ENCODE results near the gene GALNT4.

Gene GALNT4

DNA sequence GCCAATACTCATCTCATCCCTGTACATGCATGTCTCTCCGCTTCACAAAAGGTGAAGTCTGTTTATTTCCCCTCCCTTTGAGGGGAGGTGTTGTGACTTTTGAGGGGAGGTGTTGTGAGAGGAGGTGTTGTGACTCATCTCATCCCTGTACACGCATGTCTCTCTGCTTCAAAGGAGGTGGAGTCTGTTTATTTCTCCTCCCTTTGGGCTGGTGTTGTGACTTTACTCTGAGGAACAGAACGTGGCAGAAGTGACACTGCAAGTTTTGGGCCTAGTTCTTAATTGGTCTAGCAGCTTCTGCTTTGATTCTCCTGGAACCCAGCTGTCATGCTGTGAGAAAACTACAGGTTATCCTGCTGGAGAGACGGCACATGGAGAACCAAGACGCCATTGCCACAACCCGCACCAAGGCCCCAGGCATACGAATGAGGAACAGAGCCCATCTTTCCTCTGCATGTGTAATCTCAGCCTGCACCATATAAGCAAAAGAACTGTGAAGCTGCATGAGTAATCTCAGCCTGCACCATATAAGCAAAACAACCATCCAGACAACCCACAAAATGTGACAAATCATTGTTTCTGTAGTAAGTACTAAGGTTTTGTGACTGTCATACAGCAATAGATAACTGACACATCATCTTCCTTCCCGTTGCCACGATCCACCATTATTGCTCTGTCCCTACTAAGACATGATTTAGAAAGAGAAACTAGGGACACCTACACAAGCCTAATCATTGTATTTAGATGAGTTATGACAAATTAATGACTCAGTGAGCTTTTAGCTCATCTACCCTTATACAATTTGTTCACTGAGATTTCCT is 30.0 kb downstream of the GALNT4 start:
- H3K4me3 Mint-ChIP-seq = peak overlapping the region; percentile 25
- no peaks in the 10 kb centered on the region for H3K9me3 Mint-ChIP-seq
- H3K27me3 Mint-ChIP-seq (ENCODE audit: low read depth) = no peaks in the 10 kb centered on the region
- H3K4me1 Mint-ChIP-seq (ENCODE audit: low read depth) = peaks cover 19% of the 10 kb centered on the region
- H3K27ac Mint-ChIP-seq = peak overlapping the region; percentile 80
- H3K36me3 Mint-ChIP-seq (ENCODE audit: low read depth) = peaks cover 28% of the 10 kb centered on the region
- peak; percentile 72 for DNase-seq (ENCODE audit: low spot score)

DNA sequence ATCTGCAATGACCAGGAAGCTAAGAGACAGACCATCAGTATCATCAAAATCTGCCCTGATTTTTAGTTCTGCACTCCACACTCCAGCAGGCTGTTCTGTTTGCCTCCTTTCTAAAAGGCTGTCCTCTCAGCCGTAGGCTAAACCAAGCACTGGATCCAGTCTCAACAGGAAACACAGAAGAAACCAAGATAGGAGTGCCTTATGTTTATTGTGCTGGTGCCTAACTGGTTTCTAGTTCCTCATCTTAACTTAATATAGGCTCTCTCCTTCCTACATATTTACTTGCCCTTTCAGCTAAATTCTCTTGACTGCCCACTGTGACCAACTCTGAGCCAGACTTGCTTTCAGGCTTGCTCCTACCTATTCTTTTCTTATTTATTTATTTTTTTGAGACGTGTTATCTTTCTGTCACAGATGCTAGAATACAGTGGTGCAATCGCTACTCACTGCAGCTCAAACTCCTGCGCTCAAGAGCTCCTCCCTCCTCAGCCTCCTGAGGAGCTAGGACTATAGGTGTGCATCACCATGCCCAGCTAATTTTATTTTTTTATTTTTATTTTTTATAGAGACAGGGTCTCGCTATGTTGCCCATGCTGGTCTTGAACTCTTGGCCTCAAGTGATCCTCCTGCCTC is 30.8 kb downstream of the GALNT4 start:
- H3K27ac Mint-ChIP-seq = peak overlapping the region; percentile 80
- H3K4me3 Mint-ChIP-seq = no peak overlapping the region
- no peaks in the 10 kb centered on the region for H3K27me3 Mint-ChIP-seq (ENCODE audit: low read depth)
- DNase-seq (ENCODE audit: low spot score) = no peak
- no peaks in the 10 kb centered on the region for H3K9me3 Mint-ChIP-seq
- peaks cover 26% of the 10 kb centered on the region for H3K36me3 Mint-ChIP-seq (ENCODE audit: low read depth)
- peaks cover 19% of the 10 kb centered on the region for H3K4me1 Mint-ChIP-seq (ENCODE audit: low read depth)

DNA sequence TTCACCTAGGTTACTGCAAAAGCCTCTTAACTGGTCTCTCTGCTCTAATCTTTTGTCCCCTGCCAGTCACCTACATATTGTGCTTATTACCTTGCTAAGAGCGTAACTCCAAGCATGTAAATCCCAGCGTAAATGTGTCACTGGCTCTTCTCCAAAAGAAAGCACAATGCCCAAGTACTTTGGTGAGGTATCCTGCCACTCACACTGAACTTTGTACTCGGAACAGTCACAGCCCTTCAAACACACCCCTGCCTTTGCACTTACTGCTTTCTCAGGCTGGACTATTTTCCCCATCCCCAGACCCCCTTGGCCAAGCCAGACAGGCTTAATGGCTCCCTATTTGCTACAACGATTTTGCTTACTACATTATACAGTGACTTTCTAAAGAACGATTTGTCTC is 31.7 kb downstream of the GALNT4 start:
- no peak overlapping the region for H3K4me3 Mint-ChIP-seq
- peaks cover 28% of the 10 kb centered on the region for H3K36me3 Mint-ChIP-seq (ENCODE audit: low read depth)
- H3K27ac Mint-ChIP-seq = no peak overlapping the region
- no peaks in the 10 kb centered on the region for H3K9me3 Mint-ChIP-seq
- no peak for DNase-seq (ENCODE audit: low spot score)
- no peaks in the 10 kb centered on the region for H3K27me3 Mint-ChIP-seq (ENCODE audit: low read depth)
- H3K4me1 Mint-ChIP-seq (ENCODE audit: low read depth) = peaks cover 19% of the 10 kb centered on the region

DNA sequence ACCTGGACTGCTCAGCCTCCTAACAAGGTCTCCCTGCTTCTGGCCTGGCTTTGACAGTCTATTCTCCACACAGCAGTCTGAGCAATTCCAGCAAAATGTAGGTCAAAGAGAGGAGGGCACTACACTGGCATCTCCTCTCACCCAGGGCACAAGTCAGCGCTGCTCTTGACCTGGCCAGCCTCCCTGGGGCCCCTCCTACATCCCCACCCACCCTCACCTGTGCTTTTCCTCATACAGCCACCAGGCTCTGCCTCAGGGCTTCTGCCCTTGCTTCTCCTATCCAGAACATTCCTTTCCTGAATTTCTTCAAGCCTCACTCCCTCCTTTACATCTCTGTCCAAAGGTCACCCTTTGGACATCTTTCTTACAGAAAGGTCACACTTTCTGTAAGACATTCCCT is 33.7 kb downstream of the GALNT4 start:
- no peak for DNase-seq (ENCODE audit: low spot score)
- Mint-ChIP-seq H3K36me3 (ENCODE audit: low read depth) (peaks cover 39% of the 10 kb centered on the region), H3K4me1 (ENCODE audit: low read depth) (peaks cover 19% of the 10 kb centered on the region), H3K27me3 (ENCODE audit: low read depth) (no peaks in the 10 kb centered on the region), H3K9me3 (no peaks in the 10 kb centered on the region), H3K4me3 (no peak overlapping the region), H3K27ac (no peak overlapping the region)

DNA sequence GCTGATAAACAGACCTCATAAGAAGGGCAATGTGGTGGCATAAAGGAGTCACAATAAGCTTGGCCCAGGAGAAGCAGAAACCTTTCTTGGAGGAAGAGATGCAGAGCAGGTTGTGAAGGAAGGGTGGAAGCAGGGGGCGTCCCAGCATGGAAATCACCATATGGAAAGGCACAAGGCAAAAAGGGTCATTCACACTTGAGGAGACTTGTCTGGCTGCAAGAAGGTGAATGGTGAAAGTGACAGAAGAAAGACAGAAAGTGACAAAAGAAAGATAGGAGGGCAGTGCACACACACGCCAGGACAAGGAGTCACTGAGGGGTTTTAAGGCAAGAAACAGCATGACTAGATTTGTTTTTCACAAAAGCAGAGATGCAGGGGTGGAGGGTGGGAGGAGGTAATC is 38.3 kb downstream of the GALNT4 start:
- no peaks in the 10 kb centered on the region for H3K27me3 Mint-ChIP-seq (ENCODE audit: low read depth)
- H3K4me3 Mint-ChIP-seq = no peak overlapping the region
- peaks cover 40% of the 10 kb centered on the region for H3K36me3 Mint-ChIP-seq (ENCODE audit: low read depth)
- H3K27ac Mint-ChIP-seq = peak overlapping the region; percentile 3
- no peaks in the 10 kb centered on the region for H3K4me1 Mint-ChIP-seq (ENCODE audit: low read depth)
- no peak for DNase-seq (ENCODE audit: low spot score)
- H3K9me3 Mint-ChIP-seq = no peaks in the 10 kb centered on the region

DNA sequence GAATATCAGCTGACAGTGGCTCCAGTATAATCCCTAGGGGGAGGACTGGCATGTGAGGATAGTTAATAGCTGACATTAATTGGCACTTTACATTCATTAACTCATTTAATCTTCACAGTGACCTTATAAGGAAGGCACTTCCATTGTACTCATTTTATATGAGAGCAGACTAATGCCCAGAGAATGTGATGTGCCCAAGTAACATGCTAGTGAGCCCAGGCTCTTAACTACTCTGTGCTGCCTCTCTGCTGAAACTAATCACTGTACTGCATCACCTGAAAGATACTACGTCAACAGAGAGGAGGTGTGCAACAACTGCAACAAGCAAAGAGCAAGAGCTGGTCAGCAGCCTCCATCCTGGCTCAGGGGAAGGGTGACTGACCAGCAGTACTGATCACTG is 40.1 kb downstream of the GALNT4 start:
- H3K36me3 Mint-ChIP-seq (ENCODE audit: low read depth) = peaks cover 40% of the 10 kb centered on the region

DNA sequence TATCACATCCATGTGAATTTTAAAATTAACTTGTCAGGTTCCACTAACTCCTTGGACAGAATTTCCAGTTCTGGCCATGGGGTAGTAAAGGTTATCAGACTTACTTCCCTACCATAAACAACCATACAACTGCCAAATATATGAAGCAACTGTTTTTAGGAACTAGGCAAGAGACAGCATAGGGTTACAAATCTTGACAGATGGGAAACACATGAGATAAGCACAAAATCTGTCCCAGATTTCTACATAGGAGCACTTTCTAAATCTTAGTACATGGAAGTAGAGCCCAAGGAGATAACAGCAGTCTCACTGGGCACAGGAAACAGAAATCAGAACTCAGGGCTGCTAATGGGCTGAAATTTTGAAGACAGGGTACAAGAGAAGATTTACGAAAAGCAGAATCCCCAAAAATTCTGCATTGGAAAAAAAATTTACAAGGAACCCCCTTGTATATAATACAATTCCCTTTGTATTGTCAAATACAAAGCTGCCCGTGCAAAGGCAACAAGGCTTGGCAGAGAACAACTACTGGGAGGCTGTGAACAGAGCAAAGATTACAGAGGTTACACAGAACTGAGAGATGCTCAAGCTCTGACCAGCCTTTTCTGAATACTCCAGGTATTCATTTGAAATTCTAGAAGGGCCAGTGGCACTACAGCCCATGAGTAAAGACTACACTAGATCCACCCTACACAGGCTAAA is 43.2 kb downstream of the GALNT4 start:
- Mint-ChIP-seq H3K9me3 (no peaks in the 10 kb centered on the region), H3K4me1 (ENCODE audit: low read depth) (peaks cover 13% of the 10 kb centered on the region), H3K4me3 (no peak overlapping the region), H3K27ac (no peak overlapping the region), H3K36me3 (ENCODE audit: low read depth) (peaks cover 32% of the 10 kb centered on the region), H3K27me3 (ENCODE audit: low read depth) (no peaks in the 10 kb centered on the region)
- no peak for DNase-seq (ENCODE audit: low spot score)

More for the DNA sequence above, 40.1 kb downstream of the GALNT4 start:
- DNase-seq (ENCODE audit: low spot score) = no peak
- H3K4me1 Mint-ChIP-seq (ENCODE audit: low read depth) = no peaks in the 10 kb centered on the region
- no peaks in the 10 kb centered on the region for H3K9me3 Mint-ChIP-seq
- H3K27me3 Mint-ChIP-seq (ENCODE audit: low read depth) = no peaks in the 10 kb centered on the region
- H3K27ac Mint-ChIP-seq = no peak overlapping the region
- no peak overlapping the region for H3K4me3 Mint-ChIP-seq

DNA sequence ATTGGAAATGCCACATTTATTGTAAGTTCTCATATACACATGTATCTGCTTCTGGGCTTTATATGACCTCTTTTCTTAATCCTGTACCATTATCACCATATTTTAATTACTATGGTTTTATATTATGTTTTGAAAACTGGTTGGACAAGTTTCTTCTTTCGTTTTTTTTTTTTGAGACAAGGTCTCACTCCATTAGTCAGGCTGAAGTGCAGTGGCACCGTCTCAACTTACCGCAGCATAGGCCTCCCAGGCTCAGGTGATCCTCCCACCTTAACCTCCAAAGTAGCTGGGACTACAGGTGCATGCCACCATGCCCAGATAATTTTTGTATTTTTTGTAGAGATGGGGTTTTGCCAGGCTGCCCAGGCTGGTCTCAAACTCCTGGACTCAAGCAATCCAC is 44.6 kb downstream of the GALNT4 start:
- H3K36me3 Mint-ChIP-seq (ENCODE audit: low read depth) = peaks cover 22% of the 10 kb centered on the region
- DNase-seq (ENCODE audit: low spot score) = no peak
- no peaks in the 10 kb centered on the region for H3K27me3 Mint-ChIP-seq (ENCODE audit: low read depth)
- no peaks in the 10 kb centered on the region for H3K9me3 Mint-ChIP-seq
- peaks cover 19% of the 10 kb centered on the region for H3K4me1 Mint-ChIP-seq (ENCODE audit: low read depth)
- no peak overlapping the region for H3K27ac Mint-ChIP-seq
- no peak overlapping the region for H3K4me3 Mint-ChIP-seq

DNA sequence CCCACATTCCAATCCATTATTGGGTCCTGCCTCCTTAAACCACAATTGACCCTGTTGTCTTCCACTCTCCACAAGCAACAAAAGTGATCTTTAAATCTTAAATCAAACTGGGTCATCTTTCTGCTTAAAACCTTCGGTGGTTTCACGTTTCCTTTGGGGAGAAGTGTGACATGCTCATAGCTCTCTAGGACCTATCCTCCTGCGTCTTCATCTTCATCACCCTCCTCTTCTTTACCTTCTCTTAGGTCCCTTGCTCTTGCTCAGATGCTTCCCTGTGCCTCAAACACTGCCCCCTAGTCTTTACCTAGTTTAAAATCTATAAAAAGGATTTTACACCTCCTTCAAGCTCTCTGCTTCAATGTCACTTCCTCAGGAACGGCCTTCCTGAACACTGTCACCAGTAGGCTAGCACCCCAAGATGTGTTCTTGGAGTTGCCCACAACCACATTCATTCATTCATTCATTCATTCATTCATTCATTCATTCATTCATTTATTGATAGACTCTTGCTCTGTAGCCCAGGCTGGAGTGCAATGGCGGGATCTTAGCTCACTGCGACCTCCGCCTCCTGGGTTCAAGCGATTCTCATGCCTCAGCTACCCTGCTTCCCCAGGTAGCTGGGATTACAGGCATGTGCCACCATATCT is 46.8 kb downstream of the GALNT4 start:
- Mint-ChIP-seq H3K9me3 (no peaks in the 10 kb centered on the region), H3K36me3 (ENCODE audit: low read depth) (peaks cover 19% of the 10 kb centered on the region), H3K27ac (peak overlapping the region; percentile 27), H3K4me3 (peak overlapping the region; percentile 7), H3K4me1 (ENCODE audit: low read depth) (peaks cover 29% of the 10 kb centered on the region), H3K27me3 (ENCODE audit: low read depth) (no peaks in the 10 kb centered on the region)
- DNase-seq (ENCODE audit: low spot score) = no peak

DNA sequence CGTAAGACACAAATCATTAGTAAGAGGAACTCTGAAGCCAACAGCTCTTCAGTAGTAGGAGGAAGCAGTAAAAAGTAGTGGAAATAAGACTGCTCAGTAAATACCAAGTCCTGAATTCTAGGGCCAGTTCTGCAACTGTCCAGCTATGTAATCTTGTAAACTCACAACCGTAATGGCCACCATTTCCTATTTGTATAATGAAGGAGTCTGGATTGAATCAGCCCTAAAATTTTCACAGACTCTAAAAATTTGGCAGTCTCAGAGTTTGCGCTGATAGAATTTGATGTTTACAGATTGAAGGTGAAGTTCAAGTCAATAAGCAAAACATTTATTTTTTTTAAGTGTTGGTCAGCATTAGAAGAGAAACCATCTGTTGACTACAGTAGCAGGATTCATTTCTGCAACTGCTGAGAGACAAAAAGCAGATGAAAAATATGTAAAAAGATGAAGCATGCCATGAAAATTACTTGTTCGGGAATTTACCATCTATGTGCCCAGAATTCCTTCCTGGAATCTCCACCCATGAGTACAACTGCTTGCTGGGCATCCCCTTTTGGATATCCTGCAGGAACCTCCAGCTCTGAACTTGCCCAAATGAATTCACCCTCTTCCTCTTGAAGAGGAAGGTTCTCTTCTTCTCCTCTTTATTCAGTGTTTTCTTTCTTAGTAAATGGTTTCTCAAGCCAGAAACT is 47.5 kb downstream of the GALNT4 start:
- no peak overlapping the region for H3K4me3 Mint-ChIP-seq
- H3K9me3 Mint-ChIP-seq = no peaks in the 10 kb centered on the region
- no peaks in the 10 kb centered on the region for H3K27me3 Mint-ChIP-seq (ENCODE audit: low read depth)
- peaks cover 16% of the 10 kb centered on the region for H3K36me3 Mint-ChIP-seq (ENCODE audit: low read depth)
- peaks cover 35% of the 10 kb centered on the region for H3K4me1 Mint-ChIP-seq (ENCODE audit: low read depth)
- H3K27ac Mint-ChIP-seq = peak overlapping the region; percentile 24
- no peak for DNase-seq (ENCODE audit: low spot score)

DNA sequence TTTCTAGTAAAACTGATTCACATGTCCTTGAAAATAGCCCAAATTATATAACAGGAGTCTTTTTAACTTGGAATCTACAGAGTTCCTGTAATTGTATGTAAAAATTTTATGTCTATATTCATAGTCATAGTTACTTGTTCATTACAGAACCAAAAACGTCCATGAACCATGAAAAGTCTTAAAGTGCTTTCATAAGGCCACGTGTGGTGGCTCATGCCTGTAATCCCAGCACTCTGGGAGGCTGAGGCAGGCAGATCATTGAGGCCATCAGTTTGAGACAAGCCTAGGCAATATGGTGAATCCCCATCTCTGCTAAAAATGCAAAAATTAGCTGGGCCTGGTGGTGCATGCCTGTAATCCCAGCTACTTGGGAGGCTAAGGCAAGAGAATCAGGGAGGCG is 48.4 kb downstream of the GALNT4 start:
- Mint-ChIP-seq H3K36me3 (ENCODE audit: low read depth) (peaks cover 15% of the 10 kb centered on the region), H3K27ac (no peak overlapping the region), H3K27me3 (ENCODE audit: low read depth) (no peaks in the 10 kb centered on the region), H3K4me3 (no peak overlapping the region), H3K9me3 (no peaks in the 10 kb centered on the region), H3K4me1 (ENCODE audit: low read depth) (peaks cover 39% of the 10 kb centered on the region)
- DNase-seq (ENCODE audit: low spot score) = no peak

DNA sequence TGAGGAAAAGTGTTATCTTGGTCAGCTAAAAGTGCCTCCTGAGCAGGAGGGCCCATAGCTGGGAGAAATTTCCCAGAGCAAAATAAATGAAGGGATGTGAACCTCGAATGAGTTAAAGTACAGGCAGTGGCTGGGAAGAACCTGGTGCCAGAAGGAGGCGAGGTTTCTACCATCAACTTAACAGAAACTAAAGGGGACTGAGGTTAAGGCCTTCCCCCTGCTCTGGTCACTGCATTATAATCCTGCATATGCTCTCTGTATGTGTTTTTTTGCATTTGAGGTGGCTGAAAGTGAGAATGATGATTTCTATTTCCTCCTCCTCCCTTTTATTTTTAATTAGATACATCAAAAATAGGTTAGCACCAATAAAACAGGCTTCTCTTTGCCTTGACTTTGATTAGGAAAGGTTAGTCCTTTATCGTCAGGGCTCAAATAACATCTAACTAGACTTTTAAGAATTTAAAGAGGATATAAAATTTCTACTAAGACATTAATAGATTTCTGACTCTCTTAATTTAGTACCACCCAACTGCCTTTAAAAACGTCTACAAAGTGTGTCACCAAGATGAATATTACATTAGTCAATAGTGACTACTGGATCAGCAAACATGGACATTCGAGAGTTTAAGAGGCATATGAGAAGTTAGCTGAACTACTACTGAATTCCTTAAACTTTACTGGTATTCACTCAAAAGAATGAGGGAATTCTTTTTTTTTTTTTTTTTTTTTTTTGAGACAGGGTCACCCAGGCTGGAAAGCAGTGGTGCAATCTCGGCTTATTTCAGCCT is 49.2 kb downstream of the GALNT4 start:
- H3K27me3 Mint-ChIP-seq (ENCODE audit: low read depth) = no peaks in the 10 kb centered on the region

DNA sequence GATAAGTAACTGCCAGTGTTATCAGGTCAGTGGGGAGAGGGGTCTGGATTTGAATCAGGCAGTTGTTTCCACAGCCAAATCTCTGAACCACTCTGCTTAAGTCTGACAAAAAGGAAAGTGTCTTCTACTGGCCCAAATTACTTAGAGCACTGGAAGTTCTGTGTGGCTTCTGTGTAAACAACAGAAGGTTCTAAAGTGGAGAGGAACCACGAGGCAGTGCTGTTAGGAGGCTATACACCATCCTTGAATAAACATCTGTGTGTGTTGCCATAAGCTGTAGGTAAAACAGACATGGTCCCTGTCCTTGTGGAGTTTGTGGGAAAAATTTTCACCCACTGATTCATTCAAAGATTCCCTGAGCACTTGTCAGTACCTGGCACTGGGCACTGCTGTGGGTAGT is 50.0 kb downstream of the GALNT4 start:
- no peak for DNase-seq (ENCODE audit: low spot score)
- peak overlapping the region; percentile 67 for H3K27ac Mint-ChIP-seq
- no peaks in the 10 kb centered on the region for H3K9me3 Mint-ChIP-seq
- H3K4me1 Mint-ChIP-seq (ENCODE audit: low read depth) = peaks cover 49% of the 10 kb centered on the region
- no peaks in the 10 kb centered on the region for H3K27me3 Mint-ChIP-seq (ENCODE audit: low read depth)
- H3K36me3 Mint-ChIP-seq (ENCODE audit: low read depth) = peaks cover 11% of the 10 kb centered on the region
- no peak overlapping the region for H3K4me3 Mint-ChIP-seq

More for the DNA sequence above, 49.2 kb downstream of the GALNT4 start:
- Mint-ChIP-seq H3K4me1 (ENCODE audit: low read depth) (peaks cover 47% of the 10 kb centered on the region), H3K4me3 (no peak overlapping the region), H3K9me3 (no peaks in the 10 kb centered on the region), H3K36me3 (ENCODE audit: low read depth) (peaks cover 12% of the 10 kb centered on the region), H3K27ac (peak overlapping the region; percentile 67)
- no peak for DNase-seq (ENCODE audit: low spot score)

Data from T-helper 2 cell treated with Interferon-gamma antibody and Interleukin-4, amounts not matched to agents 5 μg/mL and 100 μg/mL, for 36 hours (primary cell).